HepG2 (cell line): Measurements from ENCODE around the gene MARK2.

ENCODE experiments used
- BHLHE40 ChIP-seq: IDR thresholded peaks from 2 replicates; pipeline ENCODE4 v1.6.1; 2011; ENCODE audit warnings: low read length, improper control_type of control experiment
- CHCHD3 ChIP-seq: sonication (generic); formaldehyde crosslinking; IDR thresholded peaks from 2 replicates; pipeline ENCODE4 v1.8.0; 2022; ENCODE audit warnings: mild to moderate bottlenecking, missing genetic modification reagents, moderate library complexity
- ETV6 ChIP-seq: sonication (generic); formaldehyde crosslinking; conservative IDR thresholded peaks from 2 replicates; pipeline ENCODE4 v1.4.0; 2020; ENCODE audit warnings: missing genetic modification reagents
- ONECUT2 ChIP-seq: sonication (generic); formaldehyde crosslinking; IDR thresholded peaks from 2 replicates; pipeline ENCODE4 v1.4.0; 2020; ENCODE audit warnings: missing genetic modification reagents
- POLR2A ChIP-seq, 2 experiments: IDR thresholded peaks; 2 replicates each; pipeline ENCODE4 v1.6.1; 2011; ENCODE audit warnings: low read depth in 2 of 2, low read length in 2 of 2, mild to moderate bottlenecking in 1 of 2, moderate library complexity in 1 of 2; ENCODE audit not compliant: insufficient read depth in 1 of 2
- POLR2AphosphoS2 ChIP-seq: IDR thresholded peaks from 2 replicates; pipeline ENCODE4 v1.6.1; 2011; ENCODE audit warnings: low read depth, low read length, improper control_type of control experiment
- RAD21 ChIP-seq: fragments of 450-650 bp; formaldehyde crosslinking; IDR thresholded peaks from 2 replicates; pipeline ENCODE4 v1.5.0; 2020; ENCODE audit warnings: mild to moderate bottlenecking
- TAF1 ChIP-seq: sonication (generic); formaldehyde crosslinking; IDR thresholded peaks from 2 replicates; pipeline ENCODE4 v1.4.0; 2020; ENCODE audit warnings: missing genetic modification reagents
- TCF7 ChIP-seq: sonication (generic); IDR thresholded peaks from 2 replicates; pipeline ENCODE4 v1.6.1; 2016; ENCODE audit warnings: antibody characterized with exemption, low read depth
- ZNF841 ChIP-seq: sonication (generic); formaldehyde crosslinking; IDR thresholded peaks from 2 replicates; pipeline ENCODE4 v1.8.1; 2023; ENCODE audit warnings: missing genetic modification reagents, borderline replicate concordance
- TF ChIP-seq, protein P1 (sequence below): sonication (generic); formaldehyde crosslinking; conservative IDR thresholded peaks from 2 replicates; pipeline ENCODE4 v1.4.0; 2020; ENCODE audit warnings: mild to moderate bottlenecking, missing genetic modification reagents, moderate library complexity
- TF ChIP-seq, protein P2 (sequence below): sonication (generic); formaldehyde crosslinking; IDR thresholded peaks from 2 replicates; pipeline ENCODE4 v1.5.0; 2020; ENCODE audit warnings: mild to moderate bottlenecking, missing genetic modification reagents, moderate library complexity

DNA sequence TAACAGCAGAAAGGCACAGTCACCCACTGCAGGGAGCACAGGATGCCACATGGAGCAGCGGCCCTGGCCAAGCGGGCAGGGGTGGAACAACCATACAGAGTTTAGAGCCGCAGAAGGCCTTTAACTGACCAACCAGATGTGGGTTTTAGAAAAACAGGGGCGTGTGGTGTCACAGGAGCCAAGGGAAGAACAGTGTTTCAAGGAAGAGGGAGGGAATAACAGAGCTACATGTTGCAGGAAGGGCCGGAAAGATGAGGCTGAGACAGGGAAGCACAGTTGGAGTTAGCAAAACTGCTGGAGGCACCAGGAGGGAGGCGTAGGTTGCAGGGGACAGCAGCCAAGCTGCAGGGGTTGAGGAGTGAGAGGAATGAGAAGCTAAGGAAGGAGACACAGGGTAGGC is 92.1 kb downstream of the MARK2 start:
- no peak for TF ChIP-seq BHLHE40
- TF ChIP-seq ETV6 (CRISPR knock-in tag): no peak
- TF ChIP-seq TCF7: no peak
- no peak for TF ChIP-seq TAF1 (CRISPR knock-in tag)
- TF ChIP-seq CHCHD3: no peak
- TF ChIP-seq RAD21 (CRISPR knock-in tag): no peak
- no peak for TF ChIP-seq POLR2A (IDR thresholded peaks at IDR 0.05; ENCODE audit: insufficient read depth in 1 of 2, low read depth in 2 of 2, low read length in 2 of 2)
- no peak for TF ChIP-seq POLR2AphosphoS2
- TF ChIP-seq, protein P1, sequence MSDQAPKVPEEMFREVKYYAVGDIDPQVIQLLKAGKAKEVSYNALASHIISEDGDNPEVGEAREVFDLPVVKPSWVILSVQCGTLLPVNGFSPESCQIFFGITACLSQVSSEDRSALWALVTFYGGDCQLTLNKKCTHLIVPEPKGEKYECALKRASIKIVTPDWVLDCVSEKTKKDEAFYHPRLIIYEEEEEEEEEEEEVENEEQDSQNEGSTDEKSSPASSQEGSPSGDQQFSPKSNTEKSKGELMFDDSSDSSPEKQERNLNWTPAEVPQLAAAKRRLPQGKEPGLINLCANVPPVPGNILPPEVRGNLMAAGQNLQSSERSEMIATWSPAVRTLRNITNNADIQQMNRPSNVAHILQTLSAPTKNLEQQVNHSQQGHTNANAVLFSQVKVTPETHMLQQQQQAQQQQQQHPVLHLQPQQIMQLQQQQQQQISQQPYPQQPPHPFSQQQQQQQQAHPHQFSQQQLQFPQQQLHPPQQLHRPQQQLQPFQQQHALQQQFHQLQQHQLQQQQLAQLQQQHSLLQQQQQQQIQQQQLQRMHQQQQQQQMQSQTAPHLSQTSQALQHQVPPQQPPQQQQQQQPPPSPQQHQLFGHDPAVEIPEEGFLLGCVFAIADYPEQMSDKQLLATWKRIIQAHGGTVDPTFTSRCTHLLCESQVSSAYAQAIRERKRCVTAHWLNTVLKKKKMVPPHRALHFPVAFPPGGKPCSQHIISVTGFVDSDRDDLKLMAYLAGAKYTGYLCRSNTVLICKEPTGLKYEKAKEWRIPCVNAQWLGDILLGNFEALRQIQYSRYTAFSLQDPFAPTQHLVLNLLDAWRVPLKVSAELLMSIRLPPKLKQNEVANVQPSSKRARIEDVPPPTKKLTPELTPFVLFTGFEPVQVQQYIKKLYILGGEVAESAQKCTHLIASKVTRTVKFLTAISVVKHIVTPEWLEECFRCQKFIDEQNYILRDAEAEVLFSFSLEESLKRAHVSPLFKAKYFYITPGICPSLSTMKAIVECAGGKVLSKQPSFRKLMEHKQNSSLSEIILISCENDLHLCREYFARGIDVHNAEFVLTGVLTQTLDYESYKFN (CRISPR knock-in tag): no peak
- TF ChIP-seq, protein P2, sequence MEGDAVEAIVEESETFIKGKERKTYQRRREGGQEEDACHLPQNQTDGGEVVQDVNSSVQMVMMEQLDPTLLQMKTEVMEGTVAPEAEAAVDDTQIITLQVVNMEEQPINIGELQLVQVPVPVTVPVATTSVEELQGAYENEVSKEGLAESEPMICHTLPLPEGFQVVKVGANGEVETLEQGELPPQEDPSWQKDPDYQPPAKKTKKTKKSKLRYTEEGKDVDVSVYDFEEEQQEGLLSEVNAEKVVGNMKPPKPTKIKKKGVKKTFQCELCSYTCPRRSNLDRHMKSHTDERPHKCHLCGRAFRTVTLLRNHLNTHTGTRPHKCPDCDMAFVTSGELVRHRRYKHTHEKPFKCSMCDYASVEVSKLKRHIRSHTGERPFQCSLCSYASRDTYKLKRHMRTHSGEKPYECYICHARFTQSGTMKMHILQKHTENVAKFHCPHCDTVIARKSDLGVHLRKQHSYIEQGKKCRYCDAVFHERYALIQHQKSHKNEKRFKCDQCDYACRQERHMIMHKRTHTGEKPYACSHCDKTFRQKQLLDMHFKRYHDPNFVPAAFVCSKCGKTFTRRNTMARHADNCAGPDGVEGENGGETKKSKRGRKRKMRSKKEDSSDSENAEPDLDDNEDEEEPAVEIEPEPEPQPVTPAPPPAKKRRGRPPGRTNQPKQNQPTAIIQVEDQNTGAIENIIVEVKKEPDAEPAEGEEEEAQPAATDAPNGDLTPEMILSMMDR (CRISPR knock-in tag): no peak
- TF ChIP-seq ZNF841: no peak
- no peak for TF ChIP-seq ONECUT2 (CRISPR knock-in tag)
